GM12891 (cell line): ENCODE data around the gene GFRA1.

Source experiments
- POLR2A ChIP-seq: IDR thresholded peaks from 2 replicates; pipeline ENCODE4 v1.6.1; 2011; ENCODE audit warnings: low read depth, low read length, control low read depth
- POLR2AphosphoS5 ChIP-seq: IDR thresholded peaks from 2 replicates; pipeline ENCODE4 v1.6.1; 2011; ENCODE audit warnings: low read depth, low read length, control low read depth
- SPI1 ChIP-seq: IDR thresholded peaks from 2 replicates; pipeline ENCODE4 v1.6.1; 2011; ENCODE audit warnings: low read depth, low read length, control low read depth
- TAF1 ChIP-seq: IDR thresholded peaks from 2 replicates; pipeline ENCODE4 v1.6.1; 2011; ENCODE audit warnings: low read depth, low read length, control low read depth

GRCh38 chr10:116133634-116134033 is 139.4 kb downstream of the GFRA1 start:
- TF ChIP-seq POLR2A: no peak
- no peak for TF ChIP-seq TAF1
- no peak for TF ChIP-seq POLR2AphosphoS5
- TF ChIP-seq SPI1: no peak
